Liver (tissue), 9 donors: Measurements from ENCODE around the gene DST. TPM values are rescaled to one million over a fixed set of nuclear protein-coding genes. Genes with fewer than 3 reads are reported as not detected.

Source experiments
- DNase-seq: peaks from one replicate; pipeline ENCODE4 v3.0.0-alpha.2; 2017; ENCODE audit warnings: low spot score
- H3K27ac ChIP-seq, 2 donors: one replicate each; pipeline ENCODE4 v1.7.0; 2013; ENCODE audit warnings: inconsistent platforms in 2 of 2, low read length in 2 of 2, control low read depth in 1 of 2, low read depth in 1 of 2, mild to moderate bottlenecking in 1 of 2
- H3K27me3 ChIP-seq, 4 donors: one replicate each; pipeline versions ENCODE4 v1.6.1 to v1.7.0; 2013; ENCODE audit warnings: low read length in 3 of 4, inconsistent platforms in 1 of 4, mild to moderate bottlenecking in 1 of 4, moderate library complexity in 1 of 4; ENCODE audit not compliant: control insufficient read depth in 4 of 4, insufficient read depth in 4 of 4
- H3K36me3 ChIP-seq, 4 donors: one replicate each; pipeline versions ENCODE4 v1.6.1 to v1.7.0; 2013; ENCODE audit warnings: low read length in 3 of 4, mild to moderate bottlenecking in 3 of 4, low read depth in 1 of 4, moderate library complexity in 1 of 4; ENCODE audit not compliant: control insufficient read depth in 4 of 4, insufficient read depth in 3 of 4
- H3K4me1 ChIP-seq, 4 donors: one replicate each; pipeline versions ENCODE4 v1.6.1 to v1.7.0; 2013; ENCODE audit warnings: low read length in 3 of 4, mild to moderate bottlenecking in 3 of 4, moderate library complexity in 1 of 4; ENCODE audit not compliant: control insufficient read depth in 4 of 4, insufficient read depth in 4 of 4
- H3K4me3 ChIP-seq, 3 donors: one replicate each; pipeline versions ENCODE4 v1.6.1 to v1.7.0; 2013; ENCODE audit warnings: low read length in 3 of 3, control low read depth in 1 of 3, low read depth in 1 of 3, mild to moderate bottlenecking in 1 of 3
- H3K9ac ChIP-seq, 2 donors: one replicate each; pipeline ENCODE4 v1.7.0; 2013; ENCODE audit warnings: low read length in 2 of 2, mild to moderate bottlenecking in 2 of 2, moderate library complexity in 2 of 2, control low read depth in 1 of 2, low read depth in 1 of 2
- H3K9me3 ChIP-seq, 4 donors: one replicate each; pipeline versions ENCODE4 v1.6.1 to v1.7.0; 2013; ENCODE audit warnings: low read length in 3 of 4; ENCODE audit not compliant: control insufficient read depth in 4 of 4
- ATF3 ChIP-seq: IDR thresholded peaks from 2 replicates; pipeline ENCODE4 v1.6.1; 2016; ENCODE audit warnings: antibody characterized with exemption
- CTCF ChIP-seq: fragments of 150-350 bp; IDR thresholded peaks from 2 replicates; pipeline ENCODE4 v1.5.1; 2017; ENCODE audit warnings: improper control_type of control experiment, low read depth, low read length; ENCODE audit not compliant: missing input control
- EGR1 ChIP-seq, 2 donors: IDR thresholded peaks; 2 replicates each; pipeline ENCODE4 v1.6.1; 2016 to 2018; ENCODE audit warnings: antibody characterized with exemption in 2 of 2, low read depth in 2 of 2
- FOXA1 ChIP-seq: IDR thresholded peaks from 2 replicates; pipeline ENCODE4 v1.6.1; 2016; ENCODE audit warnings: antibody characterized with exemption
- FOXA2 ChIP-seq: IDR thresholded peaks from 2 replicates; pipeline ENCODE4 v1.6.1; 2016; ENCODE audit warnings: antibody characterized with exemption
- GABPA ChIP-seq, 2 donors: IDR thresholded peaks in 1 of 2; conservative IDR thresholded peaks in 1 of 2; 2 replicates each; pipeline ENCODE4 v1.6.1; 2016; ENCODE audit warnings: antibody characterized with exemption in 2 of 2, mild to moderate bottlenecking in 1 of 2, moderate library complexity in 1 of 2
- HNF4A ChIP-seq, 2 donors: conservative IDR thresholded peaks; 2 replicates each; pipeline ENCODE4 v1.6.1; 2016; ENCODE audit warnings: antibody characterized with exemption in 2 of 2, mild to moderate bottlenecking in 2 of 2
- HNF4G ChIP-seq: IDR thresholded peaks from 2 replicates; pipeline ENCODE4 v1.6.1; 2016; ENCODE audit warnings: antibody characterized with exemption
- JUND ChIP-seq, 2 donors: IDR thresholded peaks; 2 replicates each; pipeline ENCODE4 v1.6.1; 2016; ENCODE audit warnings: antibody characterized with exemption in 2 of 2
- MAX ChIP-seq: IDR thresholded peaks from 2 replicates; pipeline ENCODE4 v1.6.1; 2016; ENCODE audit warnings: antibody characterized with exemption
- NR2F2 ChIP-seq: IDR thresholded peaks from 2 replicates; pipeline ENCODE4 v1.6.1; 2016; ENCODE audit warnings: antibody characterized with exemption
- RAD21 ChIP-seq, 2 donors: IDR thresholded peaks; 2 replicates each; pipeline ENCODE4 v1.6.1; 2016; ENCODE audit warnings: antibody characterized with exemption in 2 of 2, mild to moderate bottlenecking in 2 of 2
- REST ChIP-seq: IDR thresholded peaks from 2 replicates; pipeline ENCODE4 v1.6.1; 2016; ENCODE audit warnings: antibody characterized with exemption, mild to moderate bottlenecking
- RXRA ChIP-seq, 2 donors: IDR thresholded peaks; 2 replicates each; pipeline ENCODE4 v1.6.1; 2017 to 2018; ENCODE audit warnings: antibody characterized with exemption in 2 of 2, mild to moderate bottlenecking in 1 of 2
- SP1 ChIP-seq: IDR thresholded peaks from 2 replicates; pipeline ENCODE4 v1.6.1; 2018; ENCODE audit warnings: antibody characterized with exemption, mild to moderate bottlenecking
- TAF1 ChIP-seq: conservative IDR thresholded peaks from 2 replicates; pipeline ENCODE4 v1.6.1; 2016; ENCODE audit warnings: antibody characterized with exemption, mild to moderate bottlenecking
- YY1 ChIP-seq: IDR thresholded peaks from 2 replicates; pipeline ENCODE4 v1.6.1; 2016; ENCODE audit warnings: antibody characterized with exemption, mild to moderate bottlenecking
- ZBTB33 ChIP-seq: IDR thresholded peaks from 2 replicates; pipeline ENCODE4 v1.6.1; 2016; ENCODE audit warnings: antibody characterized with exemption
- WGBS: extraction: QIAGEN DNeasy Blood & Tissue Kit; methylation state at CpG from one replicate; pipeline ENCODE4 v1.1.7; 2013; 5-methylcytosine and 5-hydroxymethylcytosine counted together
- polyA plus RNA-seq, 2 donors: library from polyadenylated mRNA; stranded (reverse) in 1 of 2; unstranded in 1 of 2; fragments of 200-250 nt in 1 of 2; fragments of >200 nt in 1 of 2; fragmentation: Nextera tagmentation in 1 of 2; extraction: Ambion mirVana in 1 of 2; gene quantifications; one replicate each; pipeline versions ENCODE4 v1.2.1 to v1.2.3, GENCODE V29; 2013 to 2015
- total RNA-seq, 2 donors: library from RNA; depleted of rRNA; stranded (reverse); fragments of >200 nt; gene quantifications; one replicate each; pipeline ENCODE4 v1.2.3, GENCODE V29; 2014
- donor health status: healthy.
- donor health status: healthy.
- donor health status: healthy.
- donor health status: healthy.
- donor health status: healthy.

Gene DST
- total and polyA plus RNA-seq, 4 donors = 30.5 to 234 (median 86.7) TPM

GRCh38 chr6:56444855-56445254 lies 197.8 kb downstream of the DST start (continued):
- no peak for TF ChIP-seq CTCF

GRCh38 chr6:56440551-56440981 lies 202.1 kb downstream of the DST start:
- Histone ChIP-seq H3K4me3 (no peak overlapping the region), H3K36me3 (no peaks in the 10 kb centered on the region), H3K4me1 (peaks cover 6 to 52% (median 37%) of the 10 kb centered on the region in 4 donors), H3K9ac (no peak overlapping the region), H3K9me3 (no peaks in the 10 kb centered on the region), H3K27me3 (no peaks in the 10 kb centered on the region), H3K27ac (peak overlapping the region; percentile 48 to 71)
- WGBS = 21% methylated on average over 4 of the region's 4 CpGs
- TF ChIP-seq FOXA2 (peak; percentile 44), ATF3 (no peak), RAD21 (IDR thresholded peaks at IDR 0.05) (peak; percentile 33 to 40), HNF4A (conservative IDR thresholded peaks at IDR 0.05) (peak; percentile 43 to 60), MAX (peak; percentile 48), GABPA (IDR thresholded peaks at IDR 0.05 in 1 of 2, conservative IDR thresholded peaks at IDR 0.05 in 1 of 2) (no peak), FOXA1 (peak; percentile 8), RXRA (IDR thresholded peaks at IDR 0.05) (peak; percentile 66 to 81), ZBTB33 (peak; percentile 13), NR2F2 (no peak), CTCF (no peak), SP1 (peak; percentile 39), REST (peak; percentile 25), YY1 (peak; percentile 36), TAF1 (no peak), HNF4G (no peak), EGR1 (IDR thresholded peaks at IDR 0.05; ENCODE audit: low read depth in 2 of 2) (no peak), JUND (IDR thresholded peaks at IDR 0.05) (peak in 1 of 2 donors; percentile 73)
- no peak for DNase-seq
